K562 (cell line): ENCODE data around the gene ZFP36. TPM values are rescaled to one million over a fixed set of nuclear protein-coding genes. Genes with fewer than 3 reads are reported as not detected.

Source experiments
- DIDO1 ChIP-seq: fragments of 450-650 bp; IDR thresholded peaks from 2 replicates; pipeline ENCODE4 v1.6.1; 2016; ENCODE audit warnings: low read depth, missing biosample characterization, missing genetic modification characterization
- PTRF ChIP-seq: fragments of 450-650 bp; IDR thresholded peaks from 2 replicates; pipeline ENCODE4 v1.6.1; 2016; ENCODE audit warnings: mild to moderate bottlenecking, missing genetic modification characterization, missing compliant biosample characterization
- polyA plus RNA-seq, 8 experiments: library from polyadenylated mRNA; depleted of rRNA in 4 of 8; stranded (reverse) in 5 of 8; unstranded in 3 of 8; fragments of >200 nt; fragmentation: Nextera tagmentation in 2 of 8; fragmentation: Illumina TruSeq in 1 of 8; extraction: Ambion mirVana in 2 of 8; extraction: Trizol in 1 of 8; gene quantifications; 2 replicates each; pipeline versions ENCODE4 v1.2.1 to v1.2.3, GENCODE V29; 2011 to 2014; ENCODE audit warnings: inconsistent platforms in 1 of 8, missing spikeins in 1 of 8
- total RNA-seq, 7 experiments: library from RNA; depleted of rRNA in 6 of 7; stranded (reverse); fragments of >200 nt in 6 of 7; fragmentation: Illumina TruSeq in 2 of 7; extraction: Trizol in 2 of 7; gene quantifications; 2 replicates each; pipeline versions ENCODE4 v1.2.1 to v1.2.3, GENCODE V29; 2011 to 2021; ENCODE audit warnings: low replicate concordance in 1 of 7
- TF ChIP-seq, protein P1 (sequence below): fragments of 150-350 bp; IDR thresholded peaks from 2 replicates; pipeline ENCODE4 v1.6.1; 2014; ENCODE audit warnings: low read depth, mild to moderate bottlenecking, low read length, borderline replicate concordance
- TF ChIP-seq, protein P2 (sequence below): conservative IDR thresholded peaks from 2 replicates; pipeline ENCODE4 v1.6.1; 2011; ENCODE audit warnings: low read depth, mild to moderate bottlenecking, low read length; ENCODE audit not compliant: control insufficient read depth

Gene ZFP36
- total and polyA plus RNA-seq, 9 of the 15 experiments (the other 6 are each of a cell fraction or from before 2014, with no cell fraction given): 1.0 to 20.1 (median 3.5) TPM

DNA sequence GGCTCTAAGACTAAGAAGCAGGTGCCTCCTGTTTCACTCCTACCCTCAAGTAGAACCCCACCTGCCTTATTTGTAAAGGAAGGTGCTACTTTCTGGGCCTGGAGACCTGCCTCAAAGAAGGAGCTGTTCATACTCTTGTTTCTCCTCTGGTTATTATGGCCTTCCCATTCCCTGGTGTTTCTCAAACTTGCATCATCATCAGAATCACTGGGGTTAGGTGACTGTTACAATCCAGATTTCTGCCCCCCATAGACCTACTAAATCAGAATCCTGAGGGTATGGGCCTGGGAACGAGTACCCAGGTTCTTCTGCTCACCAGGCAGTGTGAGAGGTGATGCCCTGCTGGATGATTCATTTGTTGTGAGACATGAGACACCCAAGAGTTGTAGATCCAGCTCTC is 46.0 kb upstream of the ZFP36 start (continued):
- no peak for TF ChIP-seq PTRF
- TF ChIP-seq, protein P1, sequence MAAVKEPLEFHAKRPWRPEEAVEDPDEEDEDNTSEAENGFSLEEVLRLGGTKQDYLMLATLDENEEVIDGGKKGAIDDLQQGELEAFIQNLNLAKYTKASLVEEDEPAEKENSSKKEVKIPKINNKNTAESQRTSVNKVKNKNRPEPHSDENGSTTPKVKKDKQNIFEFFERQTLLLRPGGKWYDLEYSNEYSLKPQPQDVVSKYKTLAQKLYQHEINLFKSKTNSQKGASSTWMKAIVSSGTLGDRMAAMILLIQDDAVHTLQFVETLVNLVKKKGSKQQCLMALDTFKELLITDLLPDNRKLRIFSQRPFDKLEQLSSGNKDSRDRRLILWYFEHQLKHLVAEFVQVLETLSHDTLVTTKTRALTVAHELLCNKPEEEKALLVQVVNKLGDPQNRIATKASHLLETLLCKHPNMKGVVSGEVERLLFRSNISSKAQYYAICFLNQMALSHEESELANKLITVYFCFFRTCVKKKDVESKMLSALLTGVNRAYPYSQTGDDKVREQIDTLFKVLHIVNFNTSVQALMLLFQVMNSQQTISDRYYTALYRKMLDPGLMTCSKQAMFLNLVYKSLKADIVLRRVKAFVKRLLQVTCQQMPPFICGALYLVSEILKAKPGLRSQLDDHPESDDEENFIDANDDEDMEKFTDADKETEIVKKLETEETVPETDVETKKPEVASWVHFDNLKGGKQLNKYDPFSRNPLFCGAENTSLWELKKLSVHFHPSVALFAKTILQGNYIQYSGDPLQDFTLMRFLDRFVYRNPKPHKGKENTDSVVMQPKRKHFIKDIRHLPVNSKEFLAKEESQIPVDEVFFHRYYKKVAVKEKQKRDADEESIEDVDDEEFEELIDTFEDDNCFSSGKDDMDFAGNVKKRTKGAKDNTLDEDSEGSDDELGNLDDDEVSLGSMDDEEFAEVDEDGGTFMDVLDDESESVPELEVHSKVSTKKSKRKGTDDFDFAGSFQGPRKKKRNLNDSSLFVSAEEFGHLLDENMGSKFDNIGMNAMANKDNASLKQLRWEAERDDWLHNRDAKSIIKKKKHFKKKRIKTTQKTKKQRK: no peak
- no peak for TF ChIP-seq DIDO1 (tag)
- TF ChIP-seq, protein P2, sequence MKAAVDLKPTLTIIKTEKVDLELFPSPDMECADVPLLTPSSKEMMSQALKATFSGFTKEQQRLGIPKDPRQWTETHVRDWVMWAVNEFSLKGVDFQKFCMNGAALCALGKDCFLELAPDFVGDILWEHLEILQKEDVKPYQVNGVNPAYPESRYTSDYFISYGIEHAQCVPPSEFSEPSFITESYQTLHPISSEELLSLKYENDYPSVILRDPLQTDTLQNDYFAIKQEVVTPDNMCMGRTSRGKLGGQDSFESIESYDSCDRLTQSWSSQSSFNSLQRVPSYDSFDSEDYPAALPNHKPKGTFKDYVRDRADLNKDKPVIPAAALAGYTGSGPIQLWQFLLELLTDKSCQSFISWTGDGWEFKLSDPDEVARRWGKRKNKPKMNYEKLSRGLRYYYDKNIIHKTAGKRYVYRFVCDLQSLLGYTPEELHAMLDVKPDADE: no peak
- TF ChIP-seq, all 486 proteins: peak for 4
